ENCODE measurements around the gene PLVAP.
A peak's percentile ranks its signal among the peaks of the same experiment; 100 is the strongest.
"Not testable (repeated sequence)": the region's sequence is repeated elsewhere in the genome, so short reads cannot be mapped to it uniquely, and the experiment has no call there.

The PLVAP gene

GRCh38 chr19:17402982-17403855 lies 26.1 kb upstream of the PLVAP start:
- no peak for DNase-seq (ENCODE audit: low read depth in 2 of 2)

- DNase-seq (ENCODE audit: low read depth in 2 of 2) = no peak
Measured at GRCh38 chr19:17401628-17402027, 24.5 kb upstream of the PLVAP start.

- DNase-seq (ENCODE audit: low read depth in 2 of 2) = no peak
Measured at GRCh38 chr19:17398902-17399527, 21.9 kb upstream of the PLVAP start.

GRCh38 chr19:17394891-17395415 lies 17.8 kb upstream of the PLVAP start:
- DNase-seq (ENCODE audit: low read depth in 2 of 2) = peak in 1 of 2 donors; percentile 40

- no peak for DNase-seq (ENCODE audit: low read depth in 2 of 2)
Measured at GRCh38 chr19:17393914-17394313, 16.8 kb upstream of the PLVAP start, which contains the start of gene CCDC194. Gene CCDC194, minus strand, starts transcription at chr19:17394196. Its CDS starts 38 bp downstream, at chr19:17394158.

- DNase-seq (ENCODE audit: low read depth in 2 of 2) = no peak
Measured at GRCh38 chr19:17393002-17393401, 15.9 kb upstream of the PLVAP start.

- DNase-seq (ENCODE audit: low read depth in 2 of 2) = no peak
Measured at GRCh38 chr19:17391371-17392151, 14.4 kb upstream of the PLVAP start.

- DNase-seq (ENCODE audit: low read depth in 2 of 2) = peak; percentile 64 to 84
Measured at GRCh38 chr19:17390665-17391370, 13.7 kb upstream of the PLVAP start.

- DNase-seq (ENCODE audit: low read depth in 2 of 2) = no peak
Measured at GRCh38 chr19:17389957-17390664, 13.0 kb upstream of the PLVAP start.

GRCh38 chr19:17389288-17389687 lies 12.1 kb upstream of the PLVAP start:
- no peak for DNase-seq (ENCODE audit: low read depth in 2 of 2)

GRCh38 chr19:17385878-17386611 lies 8.9 kb upstream of the PLVAP start:
- peak; percentile 26 to 45 for DNase-seq (ENCODE audit: low read depth in 2 of 2)

GRCh38 chr19:17380426-17381138 lies 3.4 kb upstream of the PLVAP start:
- DNase-seq (ENCODE audit: low read depth in 2 of 2) = no peak

GRCh38 chr19:17379221-17379631 lies 2.1 kb upstream of the PLVAP start:
- DNase-seq (ENCODE audit: low read depth in 2 of 2) = no peak

- no peak for DNase-seq (ENCODE audit: low read depth in 2 of 2)
Measured at GRCh38 chr19:17378271-17378670, 1.1 kb upstream of the PLVAP start.

- no peak for DNase-seq (ENCODE audit: low read depth in 2 of 2)
Measured at GRCh38 chr19:17370026-17370587, 7.0 kb downstream of the PLVAP start.

GRCh38 chr19:17365361-17365760 lies 11.8 kb downstream of the PLVAP start:
- no peak for DNase-seq (ENCODE audit: low read depth in 2 of 2)

- DNase-seq (ENCODE audit: low read depth in 2 of 2) = not testable (repeated sequence)
Measured at GRCh38 chr19:17363852-17364605, 13.1 kb downstream of the PLVAP start.

Measured in stimulated activated CD8-positive, alpha-beta memory T cell treated with anti-CD3 and anti-CD28 coated beads, Interleukin-7, amount 100 ng/mL, for 4 hours (primary cell).